PC-9 (cell line): ENCODE data around the gene PEX11G.

Experiments
- CTCF ChIP-seq: fragments of 200-600 bp; sonication (generic); conservative IDR thresholded peaks from 2 replicates; pipeline ENCODE4 v1.6.1; 2017; ENCODE audit warnings: mixed run types, antibody characterized with exemption, mild to moderate bottlenecking, moderate library complexity
- EZH2 ChIP-seq: fragments of 200-600 bp; sonication (generic); IDR thresholded peaks from 2 replicates; pipeline ENCODE4 v1.8.0; 2017; ENCODE audit warnings: antibody characterized with exemption, low read depth

GRCh38 chr19:7524992-7525739, 36.3 kb upstream of the PEX11G start:
- TF ChIP-seq CTCF (no peak), EZH2 (no peak)
